HepG2 (cell line): ENCODE measurements around the gene UPF3B. TPM values are rescaled to one million over a fixed set of nuclear protein-coding genes. Genes with fewer than 3 reads are reported as not detected.
A peak's percentile ranks its signal among the peaks of the same experiment; 100 is the strongest.

ENCODE experiments used
- BORCS8-MEF2B ChIP-seq: sonication (generic); formaldehyde crosslinking; IDR thresholded peaks from 2 replicates; pipeline ENCODE4 v1.8.0; 2022; ENCODE audit warnings: mild to moderate bottlenecking, missing genetic modification reagents
- GRHL1 ChIP-seq: sonication (generic); formaldehyde crosslinking; conservative IDR thresholded peaks from 2 replicates; pipeline ENCODE4 v1.8.0; 2022; ENCODE audit warnings: missing genetic modification reagents
- HINFP ChIP-seq: sonication (generic); formaldehyde crosslinking; IDR thresholded peaks from 2 replicates; pipeline ENCODE4 v1.4.0; 2020; ENCODE audit warnings: low read depth, mild to moderate bottlenecking, missing genetic modification reagents
- MATR3 ChIP-seq: sonication (generic); formaldehyde crosslinking; IDR thresholded peaks from 2 replicates; pipeline ENCODE4 v1.4.0; 2020; ENCODE audit warnings: missing genetic modification reagents
- MAZ ChIP-seq, 2 experiments: sonication (generic) in 1 of 2; formaldehyde crosslinking in 1 of 2; IDR thresholded peaks; 2 replicates each; pipeline versions ENCODE4 v1.5.0 to v1.6.1; 2012 to 2020; ENCODE audit warnings: low read depth in 2 of 2, mild to moderate bottlenecking in 2 of 2, borderline replicate concordance in 1 of 2, improper control_type of control experiment in 1 of 2, low read length in 1 of 2, missing genetic modification reagents in 1 of 2, moderate library complexity in 1 of 2
- MLX ChIP-seq: IDR thresholded peaks from 2 replicates; pipeline ENCODE4 v1.6.1; 2016
- POLR2A ChIP-seq, 2 experiments: IDR thresholded peaks; 2 replicates each; pipeline ENCODE4 v1.6.1; 2011; ENCODE audit warnings: low read depth in 2 of 2, low read length in 2 of 2, mild to moderate bottlenecking in 1 of 2, moderate library complexity in 1 of 2; ENCODE audit not compliant: insufficient read depth in 1 of 2
- SNAI1 ChIP-seq: sonication (generic); formaldehyde crosslinking; IDR thresholded peaks from 2 replicates; pipeline ENCODE4 v1.5.0; 2020; ENCODE audit warnings: mild to moderate bottlenecking, missing genetic modification reagents, borderline replicate concordance
- SP1 ChIP-seq, 2 experiments: fragments of 450-650 bp in 1 of 2; sonication (generic) in 1 of 2; formaldehyde crosslinking in 1 of 2; IDR thresholded peaks; 2 replicates each; pipeline versions ENCODE4 v1.4.0 to v1.6.1; 2016 to 2020; ENCODE audit warnings: missing genetic modification reagents in 1 of 2
- TSC22D2 ChIP-seq: sonication (generic); formaldehyde crosslinking; IDR thresholded peaks from 2 replicates; pipeline ENCODE4 v1.5.1; 2020; ENCODE audit warnings: missing genetic modification reagents, mild to moderate bottlenecking, borderline replicate concordance
- XRCC5 ChIP-seq: fragments of 200-400 bp; formaldehyde crosslinking; optimal IDR thresholded peaks from 2 replicates; pipeline ENCODE3; 2017; ENCODE audit warnings: mild to moderate bottlenecking, low read length
- ZNF142 ChIP-seq: sonication (generic); formaldehyde crosslinking; IDR thresholded peaks from 2 replicates; pipeline ENCODE4 v1.4.0; 2020; ENCODE audit warnings: missing genetic modification reagents
- ZNF496 ChIP-seq: sonication (generic); formaldehyde crosslinking; IDR thresholded peaks from 2 replicates; pipeline ENCODE4 v1.8.1; 2023; ENCODE audit warnings: mild to moderate bottlenecking, moderate library complexity, missing genetic modification reagents; ENCODE audit not compliant: insufficient replicate concordance
- ZNF710 ChIP-seq: sonication (generic); formaldehyde crosslinking; IDR thresholded peaks from 2 replicates; pipeline ENCODE4 v1.5.0; 2020; ENCODE audit warnings: mild to moderate bottlenecking, missing genetic modification reagents, borderline replicate concordance
- ZNF775 ChIP-seq: sonication (generic); formaldehyde crosslinking; IDR thresholded peaks from 2 replicates; pipeline ENCODE4 v1.4.0; 2020; ENCODE audit warnings: missing genetic modification reagents, mild to moderate bottlenecking, moderate library complexity, borderline replicate concordance
- polyA plus RNA-seq, 8 experiments: library from polyadenylated mRNA; depleted of rRNA in 3 of 8; stranded (reverse) in 7 of 8; unstranded in 1 of 8; fragments of >200 nt; fragmentation: Illumina TruSeq in 4 of 8; extraction: Trizol in 4 of 8; gene quantifications; 2 replicates each; pipeline versions ENCODE4 v1.2.1 to v1.2.3, GENCODE V29; 2011 to 2016; ENCODE audit warnings: low read depth in 4 of 8, missing spikeins in 1 of 8, mixed read lengths in 1 of 8; ENCODE audit not compliant: insufficient read depth in 1 of 8
- total RNA-seq, 5 experiments: library from RNA; depleted of rRNA; stranded (reverse); fragments of >200 nt; fragmentation: Illumina TruSeq; extraction: Trizol; gene quantifications; 2 replicates each; pipeline ENCODE4 v1.2.3, GENCODE V29; 2016; ENCODE audit warnings: low read depth in 1 of 5

UPF3B gene
- total and polyA plus RNA-seq, 2 of the 13 experiments (the other 11 are each of a cell fraction or from before 2014, with no cell fraction given): 5.2 to 7.2 TPM

GRCh38 chrX:119791437-119792231, 61.1 kb downstream of the UPF3B start, which contains the start of gene RPL39 (continued):
- TF ChIP-seq GRHL1 (CRISPR knock-in tag) (no peak), MATR3 (CRISPR knock-in tag) (no peak), MLX (0 out of 2 replicates have a peak, but pooled peaks have one; percentile 10), ZNF775 (no peak), HINFP (CRISPR knock-in tag) (peak; percentile 9; the same call in 1 of the 2 replicates), SP1 (IDR thresholded peaks at IDR 0.05) (no peak), SP1 (CRISPR knock-in tag; IDR thresholded peaks at IDR 0.05) (peak; percentile 35; the same call in 1 of the 2 replicates), MAZ (IDR thresholded peaks at IDR 0.05; ENCODE audit: borderline replicate concordance, low read depth, low read length) (no peak), MAZ (CRISPR knock-in tag; IDR thresholded peaks at IDR 0.05; ENCODE audit: low read depth) (0 out of 2 replicates have a peak, but pooled peaks have one; percentile 34), ZNF142 (no peak), POLR2A (IDR thresholded peaks at IDR 0.05; ENCODE audit: insufficient read depth in 1 of 2, low read depth in 2 of 2, low read length in 2 of 2) (peak; percentile 88 to 92), SNAI1 (CRISPR knock-in tag) (no peak), XRCC5 (peak; percentile 39), ZNF710 (CRISPR knock-in tag) (no peak), BORCS8-MEF2B (CRISPR knock-in tag) (peak; percentile 49; the same call in 1 of the 2 replicates), ZNF496 (CRISPR knock-in tag) (no peak), TSC22D2 (CRISPR knock-in tag) (no peak)
